Suprapubic skin (tissue), 4 donors: ENCODE data around the gene TIAM1.

Experiments
- CTCF ChIP-seq, 2 donors: fragments of 200-600 bp in 1 of 2; fragments of 450-650 bp in 1 of 2; sonication (generic) in 1 of 2; IDR thresholded peaks; one replicate each; pipeline ENCODE4 v1.5.1; 2016 to 2019; ENCODE audit warnings: antibody characterized with exemption in 2 of 2, mild to moderate bottlenecking in 1 of 2, moderate library complexity in 1 of 2
- EP300 ChIP-seq: sonication (generic); formaldehyde crosslinking; IDR thresholded peaks from one replicate; pipeline ENCODE4 v1.6.1; 2017; ENCODE audit warnings: antibody characterized with exemption
- POLR2A ChIP-seq, 2 donors: fragments of 450-650 bp; IDR thresholded peaks; one replicate each; pipeline ENCODE4 v1.6.1; 2017; ENCODE audit warnings: antibody characterized with exemption in 2 of 2, mild to moderate bottlenecking in 2 of 2, moderate library complexity in 2 of 2
- POLR2AphosphoS5 ChIP-seq, 3 donors: sonication (generic); formaldehyde crosslinking; IDR thresholded peaks; one replicate each; pipeline ENCODE4 v1.6.1; 2017; ENCODE audit warnings: antibody characterized with exemption in 3 of 3

GRCh38 chr21:31243611-31244010 is 100.5 kb downstream of the TIAM1 start:
- no peak for TF ChIP-seq POLR2A (IDR thresholded peaks at IDR 0.05)
- TF ChIP-seq POLR2AphosphoS5 (IDR thresholded peaks at IDR 0.05) = no peak
- no peak for TF ChIP-seq CTCF (IDR thresholded peaks at IDR 0.05)
- no peak for TF ChIP-seq EP300
